PFSK-1 (cell line): ENCODE measurements around the gene AGPAT3.

Experiments used
- POLR2AphosphoS5 ChIP-seq: IDR thresholded peaks from 2 replicates; pipeline ENCODE4 v1.6.1; 2012; ENCODE audit warnings: low read depth, mild to moderate bottlenecking, control low read depth, low read length, moderate library complexity
- TAF1 ChIP-seq: IDR thresholded peaks from 2 replicates; pipeline ENCODE4 v1.6.1; 2012; ENCODE audit warnings: low read length, control low read depth, borderline replicate concordance; ENCODE audit not compliant: insufficient read depth

DNA sequence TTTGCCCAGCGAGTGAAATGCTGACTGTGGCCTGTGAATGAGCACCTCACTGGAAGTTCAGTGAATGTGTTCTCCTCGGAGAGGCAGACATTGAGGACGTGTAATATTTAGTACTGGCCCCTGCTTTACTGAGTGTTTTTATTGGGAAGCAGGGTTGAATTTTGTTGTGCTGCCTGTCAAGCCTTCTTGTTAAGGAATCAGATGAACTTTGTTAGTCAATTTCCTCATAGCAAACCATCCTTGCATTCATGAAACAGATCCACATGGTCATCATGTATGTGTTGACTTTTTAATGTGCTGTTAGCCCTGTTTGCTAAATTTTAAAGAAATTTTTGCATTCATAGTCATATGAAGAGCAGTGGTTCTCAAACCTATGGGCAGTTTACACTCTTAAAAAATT, 47.9 kb downstream of the AGPAT3 start:
- TF ChIP-seq POLR2AphosphoS5 (no peak), TAF1 (no peak)
